ENCODE measurements around the gene FGA.

Gene FGA

GRCh38 chr4:154608361-154609252 is 18.1 kb upstream of the FGA start:
- no peak for DNase-seq (ENCODE audit: low read depth)
- no peak for TF ChIP-seq CTCF (conservative IDR thresholded peaks at IDR 0.05; ENCODE audit: low read length)
- no peak overlapping the region for H3K4me3 ChIP-seq (ENCODE audit: low read length)

- no peak for TF ChIP-seq CTCF (conservative IDR thresholded peaks at IDR 0.05; ENCODE audit: low read length)
- H3K4me3 ChIP-seq (ENCODE audit: low read length) = no peak overlapping the region
- DNase-seq (ENCODE audit: low read depth) = no peak
Measured at GRCh38 chr4:154606728-154607723, 16.5 kb upstream of the FGA start.

- no peak for TF ChIP-seq CTCF (conservative IDR thresholded peaks at IDR 0.05; ENCODE audit: low read length)
- H3K4me3 ChIP-seq (ENCODE audit: low read length) = no peak overlapping the region
- no peak for DNase-seq (ENCODE audit: low read depth)
Measured at GRCh38 chr4:154604696-154605200, 14.2 kb upstream of the FGA start.

GRCh38 chr4:154603033-154603943 is 12.7 kb upstream of the FGA start:
- TF ChIP-seq CTCF (conservative IDR thresholded peaks at IDR 0.05; ENCODE audit: low read length) = no peak
- DNase-seq (ENCODE audit: low read depth) = no peak
- no peak overlapping the region for H3K4me3 ChIP-seq (ENCODE audit: low read length)

- no peak overlapping the region for H3K4me3 ChIP-seq (ENCODE audit: low read length)
- DNase-seq (ENCODE audit: low read depth) = no peak
- no peak for TF ChIP-seq CTCF (conservative IDR thresholded peaks at IDR 0.05; ENCODE audit: low read length)
Measured at GRCh38 chr4:154602404-154603020, 12.0 kb upstream of the FGA start.
